ENCODE measurements around the gene RET. TPM values are rescaled to one million over a fixed set of nuclear protein-coding genes. Genes with fewer than 3 reads are reported as not detected.

The RET gene
- total RNA-seq, 1 donor from 2014 or later, result 1.0 TPM

DNA sequence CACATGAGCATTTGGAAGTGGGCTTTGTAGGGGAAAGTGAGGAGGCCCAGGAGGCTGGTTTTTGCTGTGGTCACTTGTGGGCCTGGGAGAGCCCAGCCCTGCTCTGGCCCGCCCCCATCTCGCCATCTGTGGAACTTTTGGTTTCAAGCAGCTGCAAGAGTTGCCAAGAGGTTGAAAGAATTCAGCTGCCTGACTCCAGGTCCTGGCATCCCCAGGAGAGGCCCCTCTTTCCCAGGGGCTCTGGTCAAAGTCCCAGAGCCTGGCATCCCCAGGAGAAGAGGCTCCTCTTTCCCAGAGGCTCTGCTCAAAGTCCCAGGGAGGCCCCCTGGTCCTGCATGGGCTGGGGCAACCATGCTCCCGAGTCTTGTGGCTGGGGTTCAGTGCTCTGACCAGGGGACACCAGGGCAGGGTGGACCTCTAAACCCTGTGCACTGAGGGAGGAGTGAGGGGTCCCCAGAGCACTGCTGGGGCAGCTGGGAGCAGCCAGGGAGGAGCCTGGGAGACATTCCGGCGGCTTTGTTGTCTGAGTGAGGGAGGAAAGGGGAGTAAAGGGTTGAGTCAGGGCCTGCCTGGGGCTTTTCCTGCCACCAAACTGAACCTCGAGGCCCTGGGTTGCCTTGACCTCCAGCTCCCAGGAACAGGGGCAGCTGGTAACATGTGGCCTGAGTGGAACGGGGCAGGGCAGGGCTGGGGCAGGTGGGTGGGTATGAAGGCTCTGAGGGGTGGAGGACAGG, 33.6 kb downstream of the RET start:
- no peaks in the 10 kb centered on the region for H3K27me3 ChIP-seq
- ATAC-seq, result no peak
- H3K4me3 ChIP-seq, result no peak overlapping the region
- no peaks in the 10 kb centered on the region for H3K36me3 ChIP-seq
- intact Hi-C loops (cut with DNase I), result no loop called here
- no peak overlapping the region for H3K27ac ChIP-seq
- peaks cover 3% of the 10 kb centered on the region for H3K4me1 ChIP-seq
- no peaks in the 10 kb centered on the region for H3K9me3 ChIP-seq
- TF ChIP-seq, protein P1, sequence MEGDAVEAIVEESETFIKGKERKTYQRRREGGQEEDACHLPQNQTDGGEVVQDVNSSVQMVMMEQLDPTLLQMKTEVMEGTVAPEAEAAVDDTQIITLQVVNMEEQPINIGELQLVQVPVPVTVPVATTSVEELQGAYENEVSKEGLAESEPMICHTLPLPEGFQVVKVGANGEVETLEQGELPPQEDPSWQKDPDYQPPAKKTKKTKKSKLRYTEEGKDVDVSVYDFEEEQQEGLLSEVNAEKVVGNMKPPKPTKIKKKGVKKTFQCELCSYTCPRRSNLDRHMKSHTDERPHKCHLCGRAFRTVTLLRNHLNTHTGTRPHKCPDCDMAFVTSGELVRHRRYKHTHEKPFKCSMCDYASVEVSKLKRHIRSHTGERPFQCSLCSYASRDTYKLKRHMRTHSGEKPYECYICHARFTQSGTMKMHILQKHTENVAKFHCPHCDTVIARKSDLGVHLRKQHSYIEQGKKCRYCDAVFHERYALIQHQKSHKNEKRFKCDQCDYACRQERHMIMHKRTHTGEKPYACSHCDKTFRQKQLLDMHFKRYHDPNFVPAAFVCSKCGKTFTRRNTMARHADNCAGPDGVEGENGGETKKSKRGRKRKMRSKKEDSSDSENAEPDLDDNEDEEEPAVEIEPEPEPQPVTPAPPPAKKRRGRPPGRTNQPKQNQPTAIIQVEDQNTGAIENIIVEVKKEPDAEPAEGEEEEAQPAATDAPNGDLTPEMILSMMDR (IDR thresholded peaks at IDR 0.05), result no peak
- DNase-seq, result no peak

DNA sequence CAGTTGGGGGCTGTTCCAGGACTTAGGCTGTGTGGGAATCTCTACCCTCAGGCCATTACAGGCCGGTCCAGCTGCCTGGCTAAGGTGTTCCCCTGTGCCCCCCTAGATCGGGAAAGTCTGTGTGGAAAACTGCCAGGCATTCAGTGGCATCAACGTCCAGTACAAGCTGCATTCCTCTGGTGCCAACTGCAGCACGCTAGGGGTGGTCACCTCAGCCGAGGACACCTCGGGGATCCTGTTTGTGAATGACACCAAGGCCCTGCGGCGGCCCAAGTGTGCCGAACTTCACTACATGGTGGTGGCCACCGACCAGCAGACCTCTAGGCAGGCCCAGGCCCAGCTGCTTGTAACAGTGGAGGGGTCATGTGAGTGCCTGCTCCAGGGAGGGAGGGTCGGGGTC, 34.2 kb downstream of the RET start:
- intact Hi-C loops (cut with DNase I), result no loop called here
- no peak for ATAC-seq
- TF ChIP-seq, protein P1 (IDR thresholded peaks at IDR 0.05), result no peak
- H3K36me3 ChIP-seq, result no peaks in the 10 kb centered on the region
- DNase-seq, result no peak
- no peak overlapping the region for H3K4me3 ChIP-seq
- no peak overlapping the region for H3K27ac ChIP-seq
- no peaks in the 10 kb centered on the region for H3K27me3 ChIP-seq
- H3K4me1 ChIP-seq, result no peaks in the 10 kb centered on the region
- no peaks in the 10 kb centered on the region for H3K9me3 ChIP-seq

GRCh38 chr10:43111921-43112607, 35.2 kb downstream of the RET start:
- ATAC-seq, result no peak
- Histone ChIP-seq H3K27me3 (no peaks in the 10 kb centered on the region), H3K4me1 (no peaks in the 10 kb centered on the region), H3K4me3 (no peak overlapping the region), H3K27ac (no peak overlapping the region), H3K36me3 (no peaks in the 10 kb centered on the region), H3K9me3 (no peaks in the 10 kb centered on the region)
- TF ChIP-seq, protein P1 (IDR thresholded peaks at IDR 0.05), result no peak
- intact Hi-C loops (cut with DNase I), result no loop called here
- DNase-seq, result peak; percentile 51

GRCh38 chr10:43112608-43112961, 35.7 kb downstream of the RET start:
- Histone ChIP-seq H3K36me3 (no peaks in the 10 kb centered on the region), H3K4me3 (no peak overlapping the region), H3K9me3 (no peaks in the 10 kb centered on the region), H3K27ac (no peak overlapping the region), H3K4me1 (no peaks in the 10 kb centered on the region), H3K27me3 (no peaks in the 10 kb centered on the region)
- DNase-seq, result peak; percentile 54
- intact Hi-C loops (cut with DNase I), result no loop called here
- no peak for ATAC-seq
- TF ChIP-seq, protein P1 (IDR thresholded peaks at IDR 0.05), result no peak

DNA sequence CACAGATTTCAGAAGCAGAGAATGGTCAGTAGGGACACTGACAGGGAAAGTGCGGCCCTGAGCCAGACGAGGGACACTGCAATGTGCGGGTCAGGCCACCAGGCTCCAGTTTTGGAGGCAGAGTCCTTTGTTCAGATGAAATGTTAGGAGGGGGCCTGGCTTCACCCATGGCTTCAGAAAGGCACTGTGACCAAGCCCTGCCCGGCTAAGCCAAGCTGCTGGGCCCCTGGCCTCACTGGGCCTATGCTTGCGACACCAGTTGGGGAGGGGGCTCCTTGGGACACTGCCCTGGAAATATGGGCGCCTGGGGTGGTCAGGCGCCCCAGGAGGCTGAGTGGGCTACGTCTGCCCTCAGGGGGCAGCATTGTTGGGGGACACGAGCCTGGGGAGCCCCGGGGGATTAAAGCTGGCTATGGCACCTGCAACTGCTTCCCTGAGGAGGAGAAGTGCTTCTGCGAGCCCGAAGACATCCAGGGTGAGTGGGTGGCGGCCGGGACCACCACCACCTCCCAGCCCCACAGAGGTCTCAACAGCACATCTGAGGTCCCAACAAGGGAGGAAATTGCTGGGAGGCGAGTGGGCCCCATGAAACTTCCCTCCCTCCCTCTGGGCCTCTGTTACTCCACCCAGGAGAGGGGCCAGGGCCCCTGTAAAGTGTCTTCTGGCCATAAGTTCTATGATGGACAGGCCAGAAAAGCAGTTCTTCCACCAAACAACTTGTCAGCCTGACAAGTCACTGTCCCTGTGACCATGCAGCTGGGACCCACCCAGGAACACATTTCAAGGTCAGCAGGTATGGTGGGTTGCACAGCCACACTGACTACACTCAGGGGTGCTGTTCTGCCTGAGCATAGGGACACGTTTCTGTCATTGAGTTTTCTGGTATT, 36.6 kb downstream of the RET start:
- intact Hi-C loops (cut with DNase I), result no loop called here
- ATAC-seq (no peak), DNase-seq (peak; percentile 49)

More for the DNA sequence above, 36.6 kb downstream of the RET start:
- Histone ChIP-seq H3K27ac (no peak overlapping the region), H3K36me3 (no peaks in the 10 kb centered on the region), H3K4me1 (no peaks in the 10 kb centered on the region), H3K9me3 (no peaks in the 10 kb centered on the region), H3K27me3 (no peaks in the 10 kb centered on the region), H3K4me3 (no peak overlapping the region)
- TF ChIP-seq, protein P1 (IDR thresholded peaks at IDR 0.05), result no peak

All from upper lobe of right lung (tissue), 1 donor.